ENCODE results near the gene HEMGN.

HEMGN gene

GRCh38 chr9:97938081-97938644, at the start of gene HEMGN:
Gene HEMGN, minus strand, starts transcription at chr9:97938172. Its CDS starts 36 bp downstream, at chr9:97938136.
- H3K4me3 ChIP-seq (ENCODE audit: low read depth, low read length): no peak within 1 kb of the TSS
- peak; percentile 10 for DNase-seq (ENCODE audit: low read depth)
- no peak for TF ChIP-seq CTCF (IDR thresholded peaks at IDR 0.05; ENCODE audit: low read depth, low read length, missing control alignments)

GRCh38 chr9:97987487-97987886, 49.5 kb upstream of the HEMGN start:
- TF ChIP-seq CTCF (IDR thresholded peaks at IDR 0.05; ENCODE audit: low read depth, low read length, missing control alignments): no peak
- no peak overlapping the region; the same call in 1 of the 2 replicates for H3K4me3 ChIP-seq (ENCODE audit: low read depth, low read length)
- no peak for DNase-seq (ENCODE audit: low read depth)

GRCh38 chr9:97985058-97985861, 47.3 kb upstream of the HEMGN start:
- peak overlapping the region; percentile 92 for H3K4me3 ChIP-seq (ENCODE audit: low read depth, low read length)
- no peak for DNase-seq (ENCODE audit: low read depth)
- TF ChIP-seq CTCF (IDR thresholded peaks at IDR 0.05; ENCODE audit: low read depth, low read length, missing control alignments): no peak

GRCh38 chr9:97984188-97985057, 46.5 kb upstream of the HEMGN start:
- no peak for TF ChIP-seq CTCF (IDR thresholded peaks at IDR 0.05; ENCODE audit: low read depth, low read length, missing control alignments)
- no peak for DNase-seq (ENCODE audit: low read depth)
- peak overlapping the region; percentile 92 for H3K4me3 ChIP-seq (ENCODE audit: low read depth, low read length)

- no peak for TF ChIP-seq CTCF (IDR thresholded peaks at IDR 0.05; ENCODE audit: low read depth, low read length, missing control alignments)
- peak overlapping the region; percentile 92 for H3K4me3 ChIP-seq (ENCODE audit: low read depth, low read length)
- no peak for DNase-seq (ENCODE audit: low read depth)
Measured at GRCh38 chr9:97983589-97984187, 45.7 kb upstream of the HEMGN start.

- peak; percentile 66 for DNase-seq (ENCODE audit: low read depth)
- peak; percentile 83 for TF ChIP-seq CTCF (IDR thresholded peaks at IDR 0.05; ENCODE audit: low read depth, low read length, missing control alignments)
- peak within 1 kb of the TSS; percentile 92 for H3K4me3 ChIP-seq (ENCODE audit: low read depth, low read length)
Measured at GRCh38 chr9:97982683-97983588, 45.0 kb upstream of the HEMGN start, which contains the start of gene ANP32B. Gene ANP32B, plus strand, starts transcription at chr9:97983341. Its CDS starts 215 bp downstream, at chr9:97983556.

All from GM12864 (cell line).